H9 (cell line): ENCODE results near the gene KIAA1614. TPM values are rescaled to one million over a fixed set of nuclear protein-coding genes. Genes with fewer than 3 reads are reported as not detected.

ENCODE experiments used
- DNase-seq: peaks from one replicate; pipeline ENCODE4 v3.0.0-alpha.2; 2017
- H2AFZ ChIP-seq: one replicate; pipeline ENCODE4 v1.6.1; 2013; ENCODE audit warnings: mild to moderate bottlenecking, low read length, control low read depth, moderate library complexity
- H2AK5ac ChIP-seq: 2 replicates; pipeline ENCODE4 v1.6.1; 2013; ENCODE audit warnings: low read length, control low read depth, mixed read lengths; ENCODE audit not compliant: insufficient read length
- H2BK120ac ChIP-seq: one replicate; pipeline ENCODE4 v1.6.1; 2013; ENCODE audit warnings: low read depth, mild to moderate bottlenecking, low read length, control low read depth, inconsistent platforms; ENCODE audit not compliant: poor library complexity, severe bottlenecking
- H2BK12ac ChIP-seq: 2 replicates; pipeline ENCODE4 v1.6.1; 2013; ENCODE audit warnings: low read length, control low read depth, mixed read lengths, low read depth; ENCODE audit not compliant: insufficient read length
- H2BK15ac ChIP-seq: 2 replicates; pipeline ENCODE4 v1.6.1; 2013; ENCODE audit warnings: low read depth, low read length, control low read depth
- H2BK20ac ChIP-seq: one replicate; pipeline ENCODE4 v1.6.1; 2013; ENCODE audit warnings: low read depth, mild to moderate bottlenecking, low read length, control low read depth, inconsistent platforms; ENCODE audit not compliant: poor library complexity, severe bottlenecking
- H2BK5ac ChIP-seq: 2 replicates; pipeline ENCODE4 v1.6.1; 2013; ENCODE audit warnings: low read length, control low read depth, mixed read lengths; ENCODE audit not compliant: insufficient read length
- H3K14ac ChIP-seq: 2 replicates; pipeline ENCODE4 v1.6.1; 2013; ENCODE audit warnings: low read length, control low read depth; ENCODE audit not compliant: insufficient read depth
- H3K18ac ChIP-seq: 2 replicates; pipeline ENCODE4 v1.6.1; 2013; ENCODE audit warnings: low read depth, mild to moderate bottlenecking, mixed read lengths, low read length, control low read depth; ENCODE audit not compliant: insufficient read length
- H3K23ac ChIP-seq: 2 replicates; pipeline ENCODE4 v1.6.1; 2013; ENCODE audit warnings: low read length, control low read depth, mixed read lengths, low read depth; ENCODE audit not compliant: insufficient read length
- H3K23me2 ChIP-seq: 2 replicates; pipeline ENCODE4 v1.6.1; 2013; ENCODE audit warnings: low read depth, mild to moderate bottlenecking, mixed read lengths, low read length, control low read depth; ENCODE audit not compliant: insufficient read length, poor library complexity, severe bottlenecking
- H3K27ac ChIP-seq: 2 replicates; pipeline ENCODE4 v1.5.1; 2013; ENCODE audit warnings: low read length, control low read depth, mixed read lengths, low read depth; ENCODE audit not compliant: insufficient read length
- H3K27me3 ChIP-seq: 2 replicates; pipeline ENCODE4 v1.6.1; 2013; ENCODE audit warnings: low read length, control low read depth, inconsistent platforms; ENCODE audit not compliant: insufficient read depth
- H3K4ac ChIP-seq: 2 replicates; pipeline ENCODE4 v1.6.1; 2013; ENCODE audit warnings: low read depth, mild to moderate bottlenecking, control low read depth, inconsistent platforms, low read length, moderate library complexity
- H3K4me1 ChIP-seq: 2 replicates; pipeline ENCODE4 v1.6.1; 2013; ENCODE audit warnings: low read length, control low read depth, inconsistent platforms; ENCODE audit not compliant: insufficient read depth
- H3K4me2 ChIP-seq: 2 replicates; pipeline ENCODE4 v1.6.1; 2013; ENCODE audit warnings: low read length, control low read depth, mixed read lengths; ENCODE audit not compliant: insufficient read length, insufficient read depth
- H3K56ac ChIP-seq: 2 replicates; pipeline ENCODE4 v1.6.1; 2013; ENCODE audit warnings: low read depth, mild to moderate bottlenecking, mixed read lengths, low read length, control low read depth; ENCODE audit not compliant: insufficient read length
- H3K79me1 ChIP-seq: 2 replicates; pipeline ENCODE4 v1.6.1; 2013; ENCODE audit warnings: low read depth, mild to moderate bottlenecking, moderate library complexity, low read length, control low read depth, inconsistent platforms; ENCODE audit not compliant: insufficient read depth, poor library complexity, severe bottlenecking
- H3K79me2 ChIP-seq: 2 replicates; pipeline ENCODE4 v1.6.1; 2013; ENCODE audit warnings: low read length, control low read depth, inconsistent platforms; ENCODE audit not compliant: insufficient read depth
- H3K9ac ChIP-seq: 2 replicates; pipeline ENCODE4 v1.6.1; 2013; ENCODE audit warnings: low read length, control low read depth, mixed read lengths; ENCODE audit not compliant: insufficient read length; ENCODE audit errors: extremely low read depth
- H3K9me3 ChIP-seq: one replicate; pipeline ENCODE4 v1.6.1; 2013; ENCODE audit warnings: low read depth, low read length, inconsistent platforms; ENCODE audit not compliant: control insufficient read depth
- H3T11ph ChIP-seq: one replicate; pipeline ENCODE4 v1.6.1; 2013; ENCODE audit warnings: mild to moderate bottlenecking, low read length, control low read depth, inconsistent platforms
- H4K20me1 ChIP-seq: one replicate; pipeline ENCODE4 v1.6.1; 2013; ENCODE audit not compliant: control insufficient read depth, insufficient read length, insufficient read depth
- H4K5ac ChIP-seq: 2 replicates; pipeline ENCODE4 v1.6.1; 2013; ENCODE audit warnings: low read depth, mild to moderate bottlenecking, mixed read lengths, low read length, control low read depth; ENCODE audit not compliant: insufficient read length
- H4K8ac ChIP-seq: replicated peaks from 2 replicates; pipeline ENCODE4 v1.6.1; 2013; ENCODE audit warnings: low read length, control low read depth, mixed read lengths, low read depth; ENCODE audit not compliant: insufficient read length
- H4K91ac ChIP-seq: 2 replicates; pipeline ENCODE4 v1.6.1; 2013; ENCODE audit warnings: low read depth, mild to moderate bottlenecking, moderate library complexity, mixed read lengths, low read length, control low read depth; ENCODE audit not compliant: insufficient read length
- H3K27ac Mint-ChIP-seq, 3 experiments: 2 replicates in 2 of 3; 3 replicates in 1 of 3; pipeline ENCODE4 v1.8.0; 2020 to 2021; ENCODE audit warnings: mixed read lengths in 3 of 3, mild to moderate bottlenecking in 1 of 3, moderate library complexity in 1 of 3
- H3K27me3 Mint-ChIP-seq: 2 replicates; pipeline ENCODE4 v1.8.0; 2021; ENCODE audit warnings: low read depth, mild to moderate bottlenecking, moderate library complexity, mixed read lengths
- H3K36me3 Mint-ChIP-seq, 3 experiments: 2 replicates in 2 of 3; 3 replicates in 1 of 3; pipeline ENCODE4 v1.8.0; 2020 to 2021; ENCODE audit warnings: low read depth in 3 of 3, mixed read lengths in 3 of 3; ENCODE audit not compliant: insufficient read depth in 1 of 3
- H3K4me1 Mint-ChIP-seq, 2 experiments: 2 replicates each; pipeline ENCODE4 v1.8.0; 2020; ENCODE audit warnings: mixed read lengths in 2 of 2
- H3K4me3 Mint-ChIP-seq, 2 experiments: 2 replicates in 1 of 2; 3 replicates in 1 of 2; pipeline ENCODE4 v1.8.0; 2020 to 2021; ENCODE audit warnings: mild to moderate bottlenecking in 2 of 2, mixed read lengths in 2 of 2, moderate library complexity in 1 of 2
- H3K9me3 Mint-ChIP-seq, 2 experiments: 2 replicates in 1 of 2; 3 replicates in 1 of 2; pipeline ENCODE4 v1.8.0; 2020; ENCODE audit warnings: mild to moderate bottlenecking in 2 of 2, mixed read lengths in 2 of 2, moderate library complexity in 1 of 2
- CTCF ChIP-seq: fragments of 200-600 bp; sonication (generic); conservative IDR thresholded peaks from 3 replicates; pipeline ENCODE4 v1.8.0; 2021; ENCODE audit warnings: antibody characterized with exemption, mild to moderate bottlenecking
- WGBS: extraction: QIAGEN DNeasy Blood & Tissue Kit; methylation state at CpG from one replicate; pipeline ENCODE4 v1.1.7; 2013; ENCODE audit warnings: missing lambda C conversion rate, low lambda C conversion rate, mixed read lengths; ENCODE audit not compliant: insufficient read length; ENCODE audit errors: extremely low coverage; 5-methylcytosine and 5-hydroxymethylcytosine counted together
- total RNA-seq: library from RNA; stranded (reverse); gene quantifications from 2 replicates; pipeline ENCODE4 v1.2.1, GENCODE V29; 2021

KIAA1614 gene
- total RNA-seq, 1 experiment from 2014 or later, result 1.3 TPM

DNA sequence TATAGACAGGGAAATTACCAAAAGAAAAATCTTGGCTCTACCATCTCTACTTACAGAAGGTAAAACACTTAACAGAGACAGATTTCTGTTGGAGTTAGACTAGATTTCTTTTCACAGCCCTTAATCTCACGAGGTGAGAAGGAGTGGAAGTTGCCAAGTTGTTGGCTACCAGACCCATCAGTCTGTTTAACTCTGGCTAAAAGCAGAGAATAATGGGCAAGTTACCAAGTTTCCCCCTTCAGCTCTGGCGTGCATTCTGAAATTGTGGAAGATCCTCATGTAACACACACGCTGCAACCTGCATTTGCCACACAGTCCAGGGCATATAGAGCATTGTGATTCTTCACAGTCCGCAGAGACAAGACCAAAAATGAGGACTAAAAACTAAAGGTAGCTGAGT lies 60.7 kb downstream of the KIAA1614 start:
- no peak overlapping the region for H3K14ac ChIP-seq
- H3K4ac ChIP-seq, result no peak overlapping the region
- H3K9me3 ChIP-seq, result no peaks in the 10 kb centered on the region
- no peak overlapping the region for H2BK15ac ChIP-seq
- no peak overlapping the region for H3K18ac ChIP-seq
- H3T11ph ChIP-seq, result no peak overlapping the region
- no peak overlapping the region for H3K9ac ChIP-seq
- H2BK120ac ChIP-seq, result no peak overlapping the region
- no peaks in the 10 kb centered on the region for H3K27me3 Mint-ChIP-seq
- no peak overlapping the region for H2BK5ac ChIP-seq
- H2AK5ac ChIP-seq, result no peak overlapping the region
- H4K91ac ChIP-seq, result no peak overlapping the region
- H3K27ac ChIP-seq, result no peak overlapping the region
- WGBS, result no CpG with 5 or more reads among the region's 4 CpGs
- H4K5ac ChIP-seq, result no peak overlapping the region
- no peak overlapping the region for H3K23ac ChIP-seq
- no peaks in the 10 kb centered on the region for H3K27me3 ChIP-seq
- no peaks in the 10 kb centered on the region; a peak in 1 of 4 replicates for H3K4me1 Mint-ChIP-seq
- H3K4me2 ChIP-seq, result no peak overlapping the region
- H3K23me2 ChIP-seq, result no peaks in the 10 kb centered on the region
- no peaks in the 10 kb centered on the region for H3K9me3 Mint-ChIP-seq
- peak overlapping the region in 1 of 3 experiments; percentile 31; a peak in 1 of 7 replicates for H3K27ac Mint-ChIP-seq
- H3K56ac ChIP-seq, result no peak overlapping the region
- H3K4me1 ChIP-seq, result no peaks in the 10 kb centered on the region
- peaks cover 3% of the 10 kb centered on the region for H3K79me1 ChIP-seq
- no peaks in the 10 kb centered on the region for H4K20me1 ChIP-seq
- H4K8ac ChIP-seq, result no peak overlapping the region
- H3K4me3 Mint-ChIP-seq, result no peak overlapping the region
- H2BK20ac ChIP-seq, result no peak overlapping the region
- H3K36me3 Mint-ChIP-seq, result peaks cover 29 to 75% (median 70%) of the 10 kb centered on the region in 3 experiments; a peak in 6 of 7 replicates
- H2AFZ ChIP-seq, result no peak overlapping the region
- H3K79me2 ChIP-seq, result no peaks in the 10 kb centered on the region
- no peak for TF ChIP-seq CTCF
- no peak overlapping the region for H2BK12ac ChIP-seq
- no peak for DNase-seq
